SK-N-SH treated with all-trans-retinoic acid at 6 μM for 48 hours (cell line): ENCODE results near the gene HINT3.

Source experiments
- BACH2 ChIP-seq: fragments of 250-450 bp; sonication (Bioruptor Pico); IDR thresholded peaks from 2 replicates; pipeline ENCODE4 v1.9.0; 2021; ENCODE audit warnings: mild to moderate bottlenecking, borderline replicate concordance
- GLIS3 ChIP-seq: fragments of 250-450 bp; sonication (Bioruptor Pico); IDR thresholded peaks from 2 replicates; pipeline ENCODE4 v1.5.0; 2020; ENCODE audit warnings: mild to moderate bottlenecking, moderate library complexity
- RARB ChIP-seq: fragments of 250-450 bp; sonication (Bioruptor Pico); IDR thresholded peaks from 2 replicates; pipeline ENCODE4 v1.8.0; 2021; ENCODE audit warnings: mild to moderate bottlenecking, moderate library complexity
- TOX ChIP-seq: fragments of 250-450 bp; sonication (Bioruptor Pico); IDR thresholded peaks from 2 replicates; pipeline ENCODE4 v1.8.0; 2021; ENCODE audit warnings: mild to moderate bottlenecking, moderate library complexity, borderline replicate concordance
- ZC3H10 ChIP-seq: fragments of 250-450 bp; sonication (Bioruptor Pico); IDR thresholded peaks from 2 replicates; pipeline ENCODE4 v1.5.1; 2021; ENCODE audit warnings: mild to moderate bottlenecking, moderate library complexity
- ZFP30 ChIP-seq: fragments of 450-650 bp; formaldehyde crosslinking; IDR thresholded peaks from 2 replicates; pipeline ENCODE4 v1.5.0; 2022; ENCODE audit warnings: mild to moderate bottlenecking, moderate library complexity
- TF ChIP-seq, protein P1 (sequence below): fragments of 250-450 bp; sonication (Bioruptor Pico); IDR thresholded peaks from 2 replicates; pipeline ENCODE4 v1.8.0; 2020; ENCODE audit warnings: mild to moderate bottlenecking, moderate library complexity, borderline replicate concordance
- TF ChIP-seq, protein P2 (sequence below): fragments of 250-450 bp; sonication (Bioruptor Pico); IDR thresholded peaks from 2 replicates; pipeline ENCODE4 v1.5.1; 2020; ENCODE audit warnings: low read depth, mild to moderate bottlenecking, moderate library complexity

DNA sequence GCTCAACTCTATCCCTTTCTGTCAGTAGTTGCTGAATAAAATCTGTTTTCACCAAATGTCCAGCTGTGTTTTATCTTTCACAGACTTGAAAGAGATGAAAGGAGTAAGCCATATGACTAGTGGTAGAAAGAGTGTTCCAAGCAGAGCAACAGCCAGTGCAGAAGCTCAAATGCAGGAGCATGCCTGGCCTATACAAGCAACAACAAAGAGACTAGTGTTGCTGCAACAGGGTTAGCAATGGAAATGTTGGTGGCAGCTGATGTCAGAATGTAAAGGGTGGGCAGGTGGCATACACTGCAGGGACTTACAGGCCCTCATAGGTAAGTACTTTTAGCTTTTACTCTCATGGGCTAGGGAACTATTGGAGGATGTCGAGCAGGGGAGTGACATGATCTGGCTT lies 5.2 kb upstream of the HINT3 start:
- TF ChIP-seq, protein P1, sequence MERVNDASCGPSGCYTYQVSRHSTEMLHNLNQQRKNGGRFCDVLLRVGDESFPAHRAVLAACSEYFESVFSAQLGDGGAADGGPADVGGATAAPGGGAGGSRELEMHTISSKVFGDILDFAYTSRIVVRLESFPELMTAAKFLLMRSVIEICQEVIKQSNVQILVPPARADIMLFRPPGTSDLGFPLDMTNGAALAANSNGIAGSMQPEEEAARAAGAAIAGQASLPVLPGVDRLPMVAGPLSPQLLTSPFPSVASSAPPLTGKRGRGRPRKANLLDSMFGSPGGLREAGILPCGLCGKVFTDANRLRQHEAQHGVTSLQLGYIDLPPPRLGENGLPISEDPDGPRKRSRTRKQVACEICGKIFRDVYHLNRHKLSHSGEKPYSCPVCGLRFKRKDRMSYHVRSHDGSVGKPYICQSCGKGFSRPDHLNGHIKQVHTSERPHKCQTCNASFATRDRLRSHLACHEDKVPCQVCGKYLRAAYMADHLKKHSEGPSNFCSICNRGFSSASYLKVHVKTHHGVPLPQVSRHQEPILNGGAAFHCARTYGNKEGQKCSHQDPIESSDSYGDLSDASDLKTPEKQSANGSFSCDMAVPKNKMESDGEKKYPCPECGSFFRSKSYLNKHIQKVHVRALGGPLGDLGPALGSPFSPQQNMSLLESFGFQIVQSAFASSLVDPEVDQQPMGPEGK (CRISPR knock-in tag), result no peak
- TF ChIP-seq RARB (CRISPR knock-in tag) (no peak), ZFP30 (CRISPR knock-in tag) (no peak), ZC3H10 (CRISPR knock-in tag) (no peak), BACH2 (CRISPR knock-in tag) (no peak), TOX (no peak), GLIS3 (CRISPR knock-in tag) (no peak)
- TF ChIP-seq, protein P2, sequence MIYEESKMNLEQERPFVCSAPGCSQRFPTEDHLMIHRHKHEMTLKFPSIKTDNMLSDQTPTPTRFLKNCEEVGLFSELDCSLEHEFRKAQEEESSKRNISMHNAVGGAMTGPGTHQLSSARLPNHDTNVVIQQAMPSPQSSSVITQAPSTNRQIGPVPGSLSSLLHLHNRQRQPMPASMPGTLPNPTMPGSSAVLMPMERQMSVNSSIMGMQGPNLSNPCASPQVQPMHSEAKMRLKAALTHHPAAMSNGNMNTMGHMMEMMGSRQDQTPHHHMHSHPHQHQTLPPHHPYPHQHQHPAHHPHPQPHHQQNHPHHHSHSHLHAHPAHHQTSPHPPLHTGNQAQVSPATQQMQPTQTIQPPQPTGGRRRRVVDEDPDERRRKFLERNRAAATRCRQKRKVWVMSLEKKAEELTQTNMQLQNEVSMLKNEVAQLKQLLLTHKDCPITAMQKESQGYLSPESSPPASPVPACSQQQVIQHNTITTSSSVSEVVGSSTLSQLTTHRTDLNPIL, result no peak
